GM12891 (cell line): ENCODE measurements around the gene VARS2.

Experiments used
- POLR2A ChIP-seq: IDR thresholded peaks from 2 replicates; pipeline ENCODE4 v1.6.1; 2011; ENCODE audit warnings: low read depth, low read length, control low read depth
- POLR2AphosphoS5 ChIP-seq: IDR thresholded peaks from 2 replicates; pipeline ENCODE4 v1.6.1; 2011; ENCODE audit warnings: low read depth, low read length, control low read depth
- SPI1 ChIP-seq: IDR thresholded peaks from 2 replicates; pipeline ENCODE4 v1.6.1; 2011; ENCODE audit warnings: low read depth, low read length, control low read depth
- TAF1 ChIP-seq: IDR thresholded peaks from 2 replicates; pipeline ENCODE4 v1.6.1; 2011; ENCODE audit warnings: low read depth, low read length, control low read depth

- TF ChIP-seq POLR2A (no peak), SPI1 (no peak), POLR2AphosphoS5 (no peak), TAF1 (no peak)
Observed at GRCh38 chr6:30891450-30891723, 22.7 kb upstream of the VARS2 start.
